GM12891 (cell line): Measurements from ENCODE around the gene IL21.

Experiments used
- PAX5 ChIP-seq: IDR thresholded peaks from 2 replicates; pipeline ENCODE4 v1.6.1; 2011; ENCODE audit warnings: low read length, moderate library complexity, mild to moderate bottlenecking; ENCODE audit not compliant: insufficient read depth, severe bottlenecking
- POLR2A ChIP-seq: IDR thresholded peaks from 2 replicates; pipeline ENCODE4 v1.6.1; 2011; ENCODE audit warnings: low read depth, low read length, control low read depth
- POLR2AphosphoS5 ChIP-seq: IDR thresholded peaks from 2 replicates; pipeline ENCODE4 v1.6.1; 2011; ENCODE audit warnings: low read depth, low read length, control low read depth
- POU2F2 ChIP-seq: IDR thresholded peaks from 2 replicates; pipeline ENCODE4 v1.6.1; 2011; ENCODE audit warnings: low read depth, mild to moderate bottlenecking, control low read depth, low read length, moderate library complexity
- SPI1 ChIP-seq: IDR thresholded peaks from 2 replicates; pipeline ENCODE4 v1.6.1; 2011; ENCODE audit warnings: low read depth, low read length, control low read depth
- TAF1 ChIP-seq: IDR thresholded peaks from 2 replicates; pipeline ENCODE4 v1.6.1; 2011; ENCODE audit warnings: low read depth, low read length, control low read depth

DNA sequence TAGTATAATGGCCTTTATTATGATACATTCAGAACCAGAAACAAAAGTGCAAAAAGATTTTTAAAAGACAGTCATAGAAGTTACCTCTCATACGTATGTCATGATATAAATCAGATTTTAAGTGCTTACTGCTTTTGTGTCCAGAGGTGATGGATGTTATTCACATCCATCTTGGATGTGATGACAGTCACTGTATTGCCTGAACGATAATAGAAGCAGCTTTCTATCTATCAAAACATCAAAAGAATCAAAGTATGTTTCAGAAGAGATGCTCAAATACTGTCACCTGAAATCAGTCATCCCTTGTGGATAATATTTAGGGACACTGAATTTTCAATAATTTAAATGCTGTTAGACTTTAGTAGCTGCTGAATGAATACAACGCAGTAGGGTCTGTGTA is 26.8 kb upstream of the IL21 start:
- TF ChIP-seq POLR2A (no peak), POLR2AphosphoS5 (no peak), TAF1 (no peak), SPI1 (no peak), POU2F2 (no peak), PAX5 (no peak)
